Measurements from ENCODE around the gene TAOK1.

DNA sequence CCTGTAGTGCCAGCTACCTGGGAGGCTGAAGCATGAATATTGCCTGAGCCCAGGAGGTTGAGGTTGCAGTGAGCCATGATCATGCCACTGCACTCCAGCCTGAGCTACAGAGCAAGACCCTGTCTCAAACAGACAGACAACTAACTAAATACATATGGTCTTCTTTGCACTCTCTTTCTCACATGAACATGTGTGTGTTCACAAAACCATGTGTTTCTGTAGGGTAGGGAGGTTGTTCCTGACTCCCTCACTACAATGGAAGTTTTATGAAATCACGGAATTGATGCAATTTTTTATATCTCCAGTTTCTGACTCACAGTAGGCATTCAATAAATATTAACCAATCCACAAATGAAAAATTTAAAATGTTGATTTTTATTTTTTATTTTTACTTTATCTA lies 128.2 kb downstream of the TAOK1 start:
- TF ChIP-seq CTCF (IDR thresholded peaks at IDR 0.05 in 2 of 3, conservative IDR thresholded peaks at IDR 0.05 in 1 of 3; ENCODE audit: borderline replicate concordance in 1 of 3, insufficient read depth in 1 of 3, low read depth in 2 of 3, low read length in 2 of 3), result no peak
- no peak for TF ChIP-seq POLR2AphosphoS5 (IDR thresholded peaks at IDR 0.05; ENCODE audit: low read depth, low read length)
- no peak for TF ChIP-seq POLR2A (IDR thresholded peaks at IDR 0.05; ENCODE audit: borderline replicate concordance, extremely low read depth, insufficient read depth, insufficient read length)
- no peak for TF ChIP-seq EZH2 (IDR thresholded peaks at IDR 0.05)
- no peak for TF ChIP-seq MAX (IDR thresholded peaks at IDR 0.05)

Data from HCT116 (cell line).